Measurements from ENCODE around the gene PKDCC.

DNA sequence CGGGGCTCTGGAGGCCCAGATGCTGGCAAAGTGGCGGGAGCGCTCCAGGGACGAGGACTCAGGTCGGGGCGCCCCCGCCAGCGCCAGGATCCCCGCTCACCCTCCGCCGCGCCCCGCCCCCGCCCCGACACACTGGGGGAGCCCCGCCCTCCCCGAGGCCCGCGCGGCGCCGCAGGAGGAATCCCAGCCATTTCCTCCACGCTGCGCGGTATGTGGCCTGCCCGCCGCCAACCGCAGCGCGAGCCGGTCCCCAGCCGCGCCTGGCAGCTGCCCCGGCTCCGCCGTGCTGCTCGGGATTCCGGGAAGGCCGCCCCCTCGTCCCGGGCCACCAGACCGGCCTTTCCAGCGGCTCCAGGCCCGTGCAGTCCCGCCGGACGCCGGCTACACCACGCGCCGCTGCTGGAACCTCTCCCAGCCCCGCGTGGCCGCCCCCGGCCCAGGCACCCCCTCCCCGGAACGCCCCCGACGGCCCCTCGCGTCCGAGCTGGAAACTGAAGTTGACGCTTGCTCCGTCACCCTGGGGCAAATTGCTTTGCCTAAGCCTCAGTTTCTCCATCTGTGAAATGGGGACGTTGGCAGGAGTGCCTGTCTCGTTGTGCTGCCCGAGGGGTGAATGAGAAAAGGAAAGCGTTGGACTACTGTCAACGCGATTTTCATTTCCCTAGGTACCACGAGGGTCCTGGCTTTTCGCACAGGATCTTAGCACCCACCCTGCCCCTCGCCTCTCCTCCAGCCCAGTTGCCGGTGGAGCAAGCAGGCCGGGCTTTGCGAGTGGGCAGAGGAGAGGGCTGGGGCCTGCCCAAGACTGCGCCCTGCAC is 53.6 kb downstream of the PKDCC start:
- TF ChIP-seq, protein P1, sequence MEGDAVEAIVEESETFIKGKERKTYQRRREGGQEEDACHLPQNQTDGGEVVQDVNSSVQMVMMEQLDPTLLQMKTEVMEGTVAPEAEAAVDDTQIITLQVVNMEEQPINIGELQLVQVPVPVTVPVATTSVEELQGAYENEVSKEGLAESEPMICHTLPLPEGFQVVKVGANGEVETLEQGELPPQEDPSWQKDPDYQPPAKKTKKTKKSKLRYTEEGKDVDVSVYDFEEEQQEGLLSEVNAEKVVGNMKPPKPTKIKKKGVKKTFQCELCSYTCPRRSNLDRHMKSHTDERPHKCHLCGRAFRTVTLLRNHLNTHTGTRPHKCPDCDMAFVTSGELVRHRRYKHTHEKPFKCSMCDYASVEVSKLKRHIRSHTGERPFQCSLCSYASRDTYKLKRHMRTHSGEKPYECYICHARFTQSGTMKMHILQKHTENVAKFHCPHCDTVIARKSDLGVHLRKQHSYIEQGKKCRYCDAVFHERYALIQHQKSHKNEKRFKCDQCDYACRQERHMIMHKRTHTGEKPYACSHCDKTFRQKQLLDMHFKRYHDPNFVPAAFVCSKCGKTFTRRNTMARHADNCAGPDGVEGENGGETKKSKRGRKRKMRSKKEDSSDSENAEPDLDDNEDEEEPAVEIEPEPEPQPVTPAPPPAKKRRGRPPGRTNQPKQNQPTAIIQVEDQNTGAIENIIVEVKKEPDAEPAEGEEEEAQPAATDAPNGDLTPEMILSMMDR (conservative IDR thresholded peaks at IDR 0.05; ENCODE audit: low read depth, low read length), result no peak
- TF ChIP-seq EZH2 (IDR thresholded peaks at IDR 0.05; ENCODE audit: borderline replicate concordance, low read depth, low read length, poor library complexity, severe bottlenecking), result no peak
